ENCODE data around the gene OR14I1. TPM values are rescaled to one million over a fixed set of nuclear protein-coding genes. Genes with fewer than 3 reads are reported as not detected.

Gene OR14I1
- total and polyA plus RNA-seq, 9 donors: not detected

DNA sequence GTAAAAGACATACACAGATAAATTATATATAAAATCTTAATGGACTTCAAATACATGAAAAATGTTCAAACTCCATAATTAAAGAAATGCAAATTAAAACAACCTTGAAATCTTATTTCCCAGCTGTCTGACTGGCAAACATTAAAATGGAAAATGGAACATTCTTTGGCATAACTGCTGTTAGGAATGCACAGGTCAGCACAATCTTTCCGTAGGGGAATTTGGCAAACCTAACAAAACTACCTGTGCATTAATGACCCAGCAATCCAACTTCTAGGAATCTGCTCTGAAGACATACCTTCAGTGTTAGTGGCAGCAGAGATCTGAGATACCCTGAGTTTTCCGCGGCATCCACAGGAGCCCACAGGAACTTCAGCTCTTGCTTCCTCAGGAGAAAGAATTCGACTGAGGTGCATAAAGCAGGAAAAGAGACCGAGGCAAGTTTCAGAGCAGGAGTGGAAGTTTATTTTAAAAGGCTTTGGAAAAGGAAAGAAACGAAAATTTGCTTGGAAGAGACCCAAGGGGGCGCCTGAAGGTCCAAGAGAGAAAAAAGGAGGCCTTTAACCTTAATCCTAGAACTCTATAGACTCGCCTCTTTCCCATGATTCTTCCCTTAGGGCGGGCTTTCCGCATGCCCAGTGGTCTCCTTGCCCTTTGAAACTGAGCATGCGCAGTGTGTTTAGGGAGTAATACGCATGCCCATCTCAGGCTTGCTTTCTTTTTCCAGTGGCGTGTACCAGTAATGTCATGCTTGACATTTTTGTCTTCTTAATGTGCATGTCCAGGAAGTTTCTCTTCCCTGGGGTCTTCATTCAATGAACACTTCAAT, 28.2 kb upstream of the OR14I1 start:
- Histone ChIP-seq H3K27me3 (ENCODE audit: control insufficient read depth, insufficient read depth, low read length) (no peaks in the 10 kb centered on the region), H3K27ac (ENCODE audit: low read length) (no peak overlapping the region), H3K4me3 (ENCODE audit: low read length) (no peak overlapping the region), H3K9me3 (replicated peaks; ENCODE audit: control insufficient read depth, low read depth, low read length) (peaks cover 36% of the 10 kb centered on the region), H3K36me3 (ENCODE audit: control insufficient read depth, insufficient read depth, low read length) (no peaks in the 10 kb centered on the region), H3K4me1 (ENCODE audit: control insufficient read depth, insufficient read depth, low read length) (no peaks in the 10 kb centered on the region)
- 87% methylated on average over 6 of the region's 13 CpGs for WGBS (ENCODE audit: insufficient coverage)
- no peak for DNase-seq

DNA sequence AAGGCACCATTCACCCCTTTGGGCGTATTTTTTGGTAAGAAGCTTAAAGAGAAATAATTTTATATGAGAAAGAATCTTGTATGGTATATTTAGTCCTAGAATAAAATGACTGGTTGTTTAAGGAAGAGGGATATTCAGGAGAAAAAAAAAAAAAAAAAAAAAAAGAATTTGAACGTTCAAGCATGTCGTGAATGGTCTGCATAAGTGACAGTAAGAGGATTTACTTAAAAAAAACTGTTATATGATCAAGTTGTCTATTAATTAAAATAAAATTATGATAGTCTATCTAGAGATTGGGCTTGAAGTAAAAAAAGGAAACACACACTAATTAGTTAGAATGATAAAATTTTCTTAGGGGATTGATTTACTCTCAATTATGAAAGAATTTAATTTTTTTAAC, 11.7 kb upstream of the OR14I1 start:
- no CpG with 5 or more reads among the region's 3 CpGs for WGBS (ENCODE audit: insufficient coverage)
- no peaks in the 10 kb centered on the region for H3K36me3 ChIP-seq (ENCODE audit: control insufficient read depth, insufficient read depth, low read length)
- peaks cover 39% of the 10 kb centered on the region for H3K9me3 ChIP-seq (replicated peaks; ENCODE audit: control insufficient read depth, low read depth, low read length)

GRCh38 chr1:248710305-248710900, 7.8 kb upstream of the OR14I1 start:
- 87% methylated on average over 3 of the region's 4 CpGs for WGBS (ENCODE audit: insufficient coverage)
- H3K27ac ChIP-seq (ENCODE audit: low read length): no peak overlapping the region
- no peaks in the 10 kb centered on the region for H3K36me3 ChIP-seq (ENCODE audit: control insufficient read depth, insufficient read depth, low read length)
- peaks cover 41% of the 10 kb centered on the region for H3K9me3 ChIP-seq (replicated peaks; ENCODE audit: control insufficient read depth, low read depth, low read length)
- no peak overlapping the region for H3K4me3 ChIP-seq (ENCODE audit: low read length)
- H3K4me1 ChIP-seq (ENCODE audit: control insufficient read depth, insufficient read depth, low read length): no peaks in the 10 kb centered on the region
- DNase-seq: peak; percentile 35
- no peaks in the 10 kb centered on the region for H3K27me3 ChIP-seq (ENCODE audit: control insufficient read depth, insufficient read depth, low read length)

More for the DNA sequence above, 11.7 kb upstream of the OR14I1 start:
- no peak overlapping the region for H3K27ac ChIP-seq (ENCODE audit: low read length)
- no peaks in the 10 kb centered on the region for H3K27me3 ChIP-seq (ENCODE audit: control insufficient read depth, insufficient read depth, low read length)
- no peaks in the 10 kb centered on the region for H3K4me1 ChIP-seq (ENCODE audit: control insufficient read depth, insufficient read depth, low read length)
- no peak overlapping the region for H3K4me3 ChIP-seq (ENCODE audit: low read length)
- DNase-seq: no peak

DNA sequence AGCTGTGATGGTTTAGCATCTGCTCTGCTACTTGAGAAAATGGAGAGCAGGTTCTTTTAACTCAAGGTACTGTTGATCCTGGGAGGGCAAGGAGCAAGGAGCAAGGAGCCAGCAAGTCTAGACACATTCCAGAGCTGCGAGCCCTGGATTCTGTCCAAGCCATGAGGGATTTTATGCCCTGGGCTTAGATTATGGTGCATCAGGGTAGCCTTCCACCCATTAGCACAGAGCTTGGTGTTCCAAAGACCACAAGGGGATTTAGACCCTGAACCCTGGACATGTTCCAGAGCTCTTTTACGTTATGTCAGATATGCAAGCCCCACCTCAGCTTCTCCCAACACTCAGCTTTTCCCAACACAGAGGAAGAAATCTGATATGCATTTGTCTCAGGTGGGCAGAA, 2.0 kb upstream of the OR14I1 start:
- no peak overlapping the region for H3K4me3 ChIP-seq (ENCODE audit: low read length)
- no peaks in the 10 kb centered on the region for H3K4me1 ChIP-seq (ENCODE audit: control insufficient read depth, insufficient read depth, low read length)
- H3K27ac ChIP-seq (ENCODE audit: low read length): no peak overlapping the region
- H3K9me3 ChIP-seq (replicated peaks; ENCODE audit: control insufficient read depth, low read depth, low read length): peaks cover 43% of the 10 kb centered on the region
- no CpG with 5 or more reads among the region's 2 CpGs for WGBS (ENCODE audit: insufficient coverage)
- H3K36me3 ChIP-seq (ENCODE audit: control insufficient read depth, insufficient read depth, low read length): no peaks in the 10 kb centered on the region
- no peaks in the 10 kb centered on the region for H3K27me3 ChIP-seq (ENCODE audit: control insufficient read depth, insufficient read depth, low read length)
- no peak for DNase-seq

DNA sequence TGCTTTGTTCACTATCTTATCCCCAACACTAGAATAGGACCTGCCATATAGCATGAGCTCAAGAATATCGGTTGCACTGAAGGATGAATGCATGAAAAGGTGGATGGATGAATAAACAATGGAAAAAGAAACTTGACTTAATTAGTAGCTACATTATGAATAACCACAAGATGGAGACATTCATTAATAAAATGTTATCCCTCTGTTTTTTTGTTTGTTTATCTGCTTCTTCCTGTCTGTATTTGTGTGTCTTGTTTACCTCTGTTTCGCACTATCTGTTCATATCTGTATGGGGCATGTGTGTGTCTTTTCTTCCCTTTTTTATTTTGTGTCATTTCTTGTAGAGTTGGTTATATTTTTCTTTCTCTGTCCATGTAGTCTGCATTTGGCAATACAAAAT, 1.1 kb upstream of the OR14I1 start:
- no peak overlapping the region for H3K27ac ChIP-seq (ENCODE audit: low read length)
- no peak for DNase-seq
- H3K4me1 ChIP-seq (ENCODE audit: control insufficient read depth, insufficient read depth, low read length): no peaks in the 10 kb centered on the region
- no peaks in the 10 kb centered on the region for H3K27me3 ChIP-seq (ENCODE audit: control insufficient read depth, insufficient read depth, low read length)
- no peak overlapping the region for H3K4me3 ChIP-seq (ENCODE audit: low read length)
- H3K9me3 ChIP-seq (replicated peaks; ENCODE audit: control insufficient read depth, low read depth, low read length): peaks cover 39% of the 10 kb centered on the region
- no peaks in the 10 kb centered on the region for H3K36me3 ChIP-seq (ENCODE audit: control insufficient read depth, insufficient read depth, low read length)
- WGBS (ENCODE audit: insufficient coverage): no CpG with 5 or more reads among the region's 2 CpGs

- Histone ChIP-seq H3K4me3 (ENCODE audit: low read length) (no peak overlapping the region), H3K27ac (ENCODE audit: low read length) (no peak overlapping the region), H3K9me3 (replicated peaks; ENCODE audit: control insufficient read depth, low read depth, low read length) (peaks cover 46% of the 10 kb centered on the region), H3K36me3 (ENCODE audit: control insufficient read depth, insufficient read depth, low read length) (no peaks in the 10 kb centered on the region), H3K4me1 (ENCODE audit: control insufficient read depth, insufficient read depth, low read length) (no peaks in the 10 kb centered on the region), H3K27me3 (ENCODE audit: control insufficient read depth, insufficient read depth, low read length) (no peaks in the 10 kb centered on the region)
- WGBS (ENCODE audit: insufficient coverage): 30% methylated on average over 1 of the region's 1 CpG
- no peak for DNase-seq
Observed at GRCh38 chr1:248699099-248699498, 3.5 kb downstream of the OR14I1 start.

DNA sequence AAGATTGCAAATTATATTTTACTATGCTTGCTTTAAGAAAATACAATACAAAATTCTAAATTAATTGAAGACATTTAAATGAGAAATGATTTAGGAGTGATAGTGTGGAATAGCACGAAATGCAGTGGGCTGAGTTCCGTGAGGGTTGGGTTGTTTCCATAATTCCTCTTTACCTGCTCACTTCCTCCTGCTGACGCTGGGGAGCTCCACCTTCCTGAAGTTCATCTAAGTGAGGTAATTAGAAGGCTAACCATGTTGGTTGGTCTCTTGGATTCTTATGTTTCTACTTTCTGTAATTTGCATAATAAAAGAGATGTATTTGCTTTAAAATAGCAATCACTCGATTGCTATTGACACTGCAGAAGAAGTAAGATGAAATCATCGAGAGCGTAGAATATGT, 4.7 kb downstream of the OR14I1 start:
- DNase-seq: no peak
- Histone ChIP-seq H3K9me3 (replicated peaks; ENCODE audit: control insufficient read depth, low read depth, low read length) (peaks cover 47% of the 10 kb centered on the region), H3K4me3 (ENCODE audit: low read length) (no peak overlapping the region), H3K4me1 (ENCODE audit: control insufficient read depth, insufficient read depth, low read length) (no peaks in the 10 kb centered on the region), H3K27ac (ENCODE audit: low read length) (no peak overlapping the region), H3K36me3 (ENCODE audit: control insufficient read depth, insufficient read depth, low read length) (no peaks in the 10 kb centered on the region), H3K27me3 (ENCODE audit: control insufficient read depth, insufficient read depth, low read length) (no peaks in the 10 kb centered on the region)
- WGBS (ENCODE audit: insufficient coverage): 100% methylated on average over 1 of the region's 6 CpGs

DNA sequence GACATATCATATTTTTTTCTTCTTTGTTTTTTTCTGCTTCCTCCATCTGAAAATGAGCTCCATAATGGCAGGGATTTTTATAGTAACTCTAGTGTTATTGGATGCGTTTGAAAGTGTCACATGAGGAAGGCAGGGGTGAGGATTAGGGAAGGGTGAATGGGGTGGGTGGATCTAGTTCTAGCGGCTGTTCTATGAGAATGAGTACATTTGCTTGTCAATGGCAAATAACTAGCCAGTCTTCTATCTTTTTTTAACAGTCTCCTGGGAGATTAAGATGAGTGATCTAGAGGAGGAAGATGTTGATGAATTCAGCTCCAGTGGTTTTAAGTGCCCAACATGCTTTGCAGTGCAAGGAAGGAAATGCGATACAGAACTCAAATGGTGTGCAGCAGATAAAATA, 5.8 kb downstream of the OR14I1 start:
- H3K27ac ChIP-seq (ENCODE audit: low read length): no peak overlapping the region
- H3K36me3 ChIP-seq (ENCODE audit: control insufficient read depth, insufficient read depth, low read length): no peaks in the 10 kb centered on the region
- WGBS (ENCODE audit: insufficient coverage): no CpG with 5 or more reads among the region's 3 CpGs
- DNase-seq: no peak
- H3K9me3 ChIP-seq (replicated peaks; ENCODE audit: control insufficient read depth, low read depth, low read length): peaks cover 45% of the 10 kb centered on the region
- H3K27me3 ChIP-seq (ENCODE audit: control insufficient read depth, insufficient read depth, low read length): no peaks in the 10 kb centered on the region
- no peak overlapping the region for H3K4me3 ChIP-seq (ENCODE audit: low read length)
- H3K4me1 ChIP-seq (ENCODE audit: control insufficient read depth, insufficient read depth, low read length): no peaks in the 10 kb centered on the region

DNA sequence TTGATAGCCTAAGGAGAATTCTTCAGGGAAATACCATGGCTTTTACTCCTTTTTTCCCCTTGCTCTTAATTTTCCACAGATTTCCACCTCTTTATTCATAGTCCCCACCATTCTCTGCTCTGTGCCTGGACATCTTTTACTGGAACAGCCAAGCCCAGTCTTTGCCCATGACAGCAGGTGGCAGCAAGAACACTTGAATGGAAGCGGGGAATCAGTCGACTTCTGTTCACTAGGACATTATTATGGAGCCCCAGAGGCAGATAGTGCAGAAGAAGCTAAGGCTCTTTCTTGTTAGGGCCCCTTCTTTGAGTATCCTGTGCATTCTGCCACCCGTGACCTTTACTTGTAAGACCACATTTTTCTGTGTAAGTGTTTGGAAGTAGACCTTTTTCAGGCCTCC, 6.3 kb downstream of the OR14I1 start:
- 67% methylated on average over 2 of the region's 3 CpGs for whole genome bisulfite sequencing (ENCODE audit: insufficient coverage)
- Histone ChIP-seq H3K9me3 (replicated peaks; ENCODE audit: control insufficient read depth, low read depth, low read length) (peaks cover 47% of the 10 kb centered on the region), H3K36me3 (ENCODE audit: control insufficient read depth, insufficient read depth, low read length) (no peaks in the 10 kb centered on the region), H3K4me1 (ENCODE audit: control insufficient read depth, insufficient read depth, low read length) (no peaks in the 10 kb centered on the region), H3K27ac (ENCODE audit: low read length) (no peak overlapping the region), H3K27me3 (ENCODE audit: control insufficient read depth, insufficient read depth, low read length) (no peaks in the 10 kb centered on the region), H3K4me3 (ENCODE audit: low read length) (no peak overlapping the region)
- DNase-seq: peak; percentile 7

GRCh38 chr1:248695451-248696132, 7.0 kb downstream of the OR14I1 start:
- Histone ChIP-seq H3K27me3 (ENCODE audit: control insufficient read depth, insufficient read depth, low read length) (no peaks in the 10 kb centered on the region), H3K36me3 (ENCODE audit: control insufficient read depth, insufficient read depth, low read length) (no peaks in the 10 kb centered on the region), H3K9me3 (replicated peaks; ENCODE audit: control insufficient read depth, low read depth, low read length) (peaks cover 48% of the 10 kb centered on the region), H3K27ac (ENCODE audit: low read length) (no peak overlapping the region), H3K4me3 (ENCODE audit: low read length) (no peak overlapping the region), H3K4me1 (ENCODE audit: control insufficient read depth, insufficient read depth, low read length) (no peaks in the 10 kb centered on the region)
- no peak for DNase-seq
- WGBS (ENCODE audit: insufficient coverage): 90% methylated on average over 4 of the region's 13 CpGs
